Hair follicular keratinocyte (primary cell): ENCODE results near the gene SEPTIN5. TPM values are rescaled to one million over a fixed set of nuclear protein-coding genes. Genes with fewer than 3 reads are reported as not detected.

ENCODE experiments used
- total RNA-seq: library from RNA; depleted of rRNA; stranded (reverse); fragments of >200 nt; gene quantifications from 2 replicates; pipeline ENCODE4 v1.2.3, GENCODE V29; 2015

The SEPTIN5 gene
- total RNA-seq: 2.6 and 14.9 TPM in 2 replicates

GRCh38 chr22:19714312-19715187, at the start of gene SEPTIN5:
SEPTIN5 (plus strand) TSS chr22:19714503; CDS start chr22:19714589, 86 bp downstream.

GRCh38 chr22:19723232-19723982, 9.1 kb downstream of the SEPTIN5 start, which contains the start of gene GP1BB:
GP1BB (plus strand) TSS chr22:19723539; CDS start chr22:19723570, 31 bp downstream.

GRCh38 chr22:19760058-19760950, 46.0 kb downstream of the SEPTIN5 start, which contains the start of gene TBX1:
TBX1 (plus strand) TSS chr22:19760778; CDS start chr22:19760844, 66 bp downstream.

Other genes with a start within 250 kb of the SEPTIN5 start
- gene UFD1, start 235.3 kb upstream of the SEPTIN5 start, total RNA-seq: 39.7 and 65.1 TPM in 2 replicates
- 13.1 and 42.6 TPM in 2 replicates for gene CDC45, start 234.6 kb upstream of the SEPTIN5 start, total RNA-seq
- gene CLDN5, start 190.1 kb upstream of the SEPTIN5 start, total RNA-seq: not detected in 2 replicates
- 2.8 and 2.9 TPM in 2 replicates for gene GP1BB, start 9.0 kb downstream of the SEPTIN5 start, total RNA-seq
- 13.7 and 22.6 TPM in 2 replicates for gene TBX1, start 46.3 kb downstream of the SEPTIN5 start, total RNA-seq
- gene GNB1L, start 140.4 kb downstream of the SEPTIN5 start, total RNA-seq: 25.3 and 35.2 TPM in 2 replicates
- 10.5 and 13.6 TPM in 2 replicates for gene RTL10, start 140.4 kb downstream of the SEPTIN5 start, total RNA-seq
- 264 and 269 TPM in 2 replicates for gene COMT, start 227.3 kb downstream of the SEPTIN5 start, total RNA-seq
- gene TXNRD2, start 227.3 kb downstream of the SEPTIN5 start, total RNA-seq: 9.5 and 13.8 TPM in 2 replicates